ENCODE measurements around the gene CCDC187. TPM values are rescaled to one million over a fixed set of nuclear protein-coding genes. Genes with fewer than 3 reads are reported as not detected.

The CCDC187 gene
- total RNA-seq, 2 donors from 2014 or later: 1.2 TPM; not detected in 1

DNA sequence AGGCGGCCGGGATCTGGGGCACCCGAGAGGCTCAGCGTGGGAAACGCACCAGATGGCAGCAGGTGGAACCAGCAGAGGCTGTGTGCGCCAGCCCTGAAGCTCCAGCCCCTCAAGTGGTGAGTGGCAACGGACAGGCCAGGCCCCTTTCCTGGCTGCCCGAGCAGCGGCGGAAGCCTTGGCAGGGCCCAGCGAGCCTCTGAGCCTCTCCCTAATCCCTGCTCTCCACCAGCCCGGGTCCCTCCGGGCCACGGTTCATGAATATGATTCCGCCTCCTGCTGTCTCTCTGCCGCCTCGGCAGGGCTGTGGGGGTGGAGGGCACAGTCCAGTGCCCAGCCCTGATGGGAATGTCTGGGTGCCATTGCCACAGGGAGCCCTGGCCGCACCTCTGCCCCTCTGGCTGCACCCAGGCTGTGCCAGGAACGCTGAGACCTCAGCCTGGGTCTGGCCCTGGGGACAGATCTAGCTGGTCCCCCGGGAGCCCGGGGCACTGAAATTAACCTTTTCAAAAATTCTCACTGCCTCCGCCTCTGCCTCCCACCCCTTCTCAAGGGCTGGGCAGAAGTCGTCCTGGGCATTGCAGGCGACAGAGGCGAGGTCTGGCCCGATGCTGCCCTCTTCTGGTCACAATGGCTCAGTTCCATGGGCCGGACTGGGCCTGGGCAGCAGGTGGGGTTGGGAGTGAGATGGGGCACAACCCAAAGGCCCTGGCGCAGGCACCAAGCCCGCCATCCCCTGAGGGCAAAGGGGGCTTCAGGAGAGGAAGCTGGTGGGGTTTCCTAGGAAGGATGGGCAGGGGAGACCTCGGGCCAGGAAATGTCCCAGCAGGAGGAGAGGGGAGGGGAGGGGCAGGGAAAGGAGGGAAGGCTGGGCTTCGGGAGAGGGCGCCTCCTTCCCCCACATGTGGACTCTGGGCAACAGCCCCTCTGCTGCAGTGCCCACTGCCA is 20.3 kb downstream of the CCDC187 start:
- H3K36me3 ChIP-seq: no peaks in the 10 kb centered on the region
- H3K27ac ChIP-seq: no peak overlapping the region
- H3K27me3 ChIP-seq (replicated peaks; ENCODE audit: insufficient read depth): peaks cover 2% of the 10 kb centered on the region
- intact Hi-C loops (cut with DNase I): loop anchor here (5.0 kb wide), 1 partner anchor 146 kb away; no protein-coding TSS in a partner anchor
- no peaks in the 10 kb centered on the region for H3K9me3 ChIP-seq
- TF ChIP-seq POLR2AphosphoS5 (IDR thresholded peaks at IDR 0.05) (peak; percentile 14), POLR2A (IDR thresholded peaks at IDR 0.05) (no peak)
- TF ChIP-seq, protein P1, sequence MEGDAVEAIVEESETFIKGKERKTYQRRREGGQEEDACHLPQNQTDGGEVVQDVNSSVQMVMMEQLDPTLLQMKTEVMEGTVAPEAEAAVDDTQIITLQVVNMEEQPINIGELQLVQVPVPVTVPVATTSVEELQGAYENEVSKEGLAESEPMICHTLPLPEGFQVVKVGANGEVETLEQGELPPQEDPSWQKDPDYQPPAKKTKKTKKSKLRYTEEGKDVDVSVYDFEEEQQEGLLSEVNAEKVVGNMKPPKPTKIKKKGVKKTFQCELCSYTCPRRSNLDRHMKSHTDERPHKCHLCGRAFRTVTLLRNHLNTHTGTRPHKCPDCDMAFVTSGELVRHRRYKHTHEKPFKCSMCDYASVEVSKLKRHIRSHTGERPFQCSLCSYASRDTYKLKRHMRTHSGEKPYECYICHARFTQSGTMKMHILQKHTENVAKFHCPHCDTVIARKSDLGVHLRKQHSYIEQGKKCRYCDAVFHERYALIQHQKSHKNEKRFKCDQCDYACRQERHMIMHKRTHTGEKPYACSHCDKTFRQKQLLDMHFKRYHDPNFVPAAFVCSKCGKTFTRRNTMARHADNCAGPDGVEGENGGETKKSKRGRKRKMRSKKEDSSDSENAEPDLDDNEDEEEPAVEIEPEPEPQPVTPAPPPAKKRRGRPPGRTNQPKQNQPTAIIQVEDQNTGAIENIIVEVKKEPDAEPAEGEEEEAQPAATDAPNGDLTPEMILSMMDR (IDR thresholded peaks at IDR 0.05): peak; percentile 55 to 86 (median 70)
- H3K4me1 ChIP-seq (replicated peaks): no peaks in the 10 kb centered on the region
- no peak overlapping the region for H3K4me3 ChIP-seq
- 20% methylated on average over 28 of the region's 32 CpGs for WGBS
- peak; percentile 67 for DNase-seq (ENCODE audit: low spot score)

DNA sequence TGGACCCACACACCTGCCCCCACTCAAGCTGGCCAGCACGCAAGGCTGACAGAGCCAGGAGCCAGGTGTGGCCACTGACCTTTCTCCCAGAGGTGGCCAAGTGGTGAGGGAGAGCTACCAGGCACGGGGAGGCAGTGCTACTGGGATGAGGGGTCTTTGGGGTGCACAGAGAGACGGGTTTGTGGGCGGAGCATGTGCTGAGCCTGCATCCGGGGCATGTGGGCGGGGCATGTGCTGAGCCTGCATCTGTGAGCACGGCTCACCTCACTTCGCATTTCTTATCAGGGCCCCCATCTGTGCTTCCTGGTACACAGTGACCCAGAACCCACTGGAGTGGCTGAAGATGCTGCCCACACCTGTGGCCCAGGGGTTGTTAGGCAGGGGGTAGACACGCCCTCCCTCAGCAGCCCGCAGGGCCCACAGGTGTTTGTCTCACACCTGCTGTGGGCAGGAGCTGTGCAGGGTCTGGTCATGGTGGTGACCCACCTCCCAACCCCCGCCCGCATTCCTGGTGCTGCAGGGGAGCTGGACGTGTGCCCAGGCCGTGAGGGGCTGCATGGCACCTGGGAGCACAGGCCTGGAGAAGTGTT is 21.5 kb downstream of the CCDC187 start:
- Histone ChIP-seq H3K36me3 (no peaks in the 10 kb centered on the region), H3K27ac (no peak overlapping the region), H3K4me1 (replicated peaks) (no peaks in the 10 kb centered on the region), H3K9me3 (no peaks in the 10 kb centered on the region), H3K27me3 (replicated peaks; ENCODE audit: insufficient read depth) (peaks cover 2% of the 10 kb centered on the region), H3K4me3 (no peak overlapping the region)
- intact Hi-C loops (cut with DNase I): loop anchor here (5.0 kb wide), 1 partner anchor 145 kb away; no protein-coding TSS in a partner anchor
- 58% methylated on average over 14 of the region's 14 CpGs for WGBS
- no peak for DNase-seq (ENCODE audit: low spot score)
- TF ChIP-seq POLR2A (IDR thresholded peaks at IDR 0.05) (no peak), POLR2AphosphoS5 (IDR thresholded peaks at IDR 0.05) (no peak)
- TF ChIP-seq, protein P1 (IDR thresholded peaks at IDR 0.05): no peak

DNA sequence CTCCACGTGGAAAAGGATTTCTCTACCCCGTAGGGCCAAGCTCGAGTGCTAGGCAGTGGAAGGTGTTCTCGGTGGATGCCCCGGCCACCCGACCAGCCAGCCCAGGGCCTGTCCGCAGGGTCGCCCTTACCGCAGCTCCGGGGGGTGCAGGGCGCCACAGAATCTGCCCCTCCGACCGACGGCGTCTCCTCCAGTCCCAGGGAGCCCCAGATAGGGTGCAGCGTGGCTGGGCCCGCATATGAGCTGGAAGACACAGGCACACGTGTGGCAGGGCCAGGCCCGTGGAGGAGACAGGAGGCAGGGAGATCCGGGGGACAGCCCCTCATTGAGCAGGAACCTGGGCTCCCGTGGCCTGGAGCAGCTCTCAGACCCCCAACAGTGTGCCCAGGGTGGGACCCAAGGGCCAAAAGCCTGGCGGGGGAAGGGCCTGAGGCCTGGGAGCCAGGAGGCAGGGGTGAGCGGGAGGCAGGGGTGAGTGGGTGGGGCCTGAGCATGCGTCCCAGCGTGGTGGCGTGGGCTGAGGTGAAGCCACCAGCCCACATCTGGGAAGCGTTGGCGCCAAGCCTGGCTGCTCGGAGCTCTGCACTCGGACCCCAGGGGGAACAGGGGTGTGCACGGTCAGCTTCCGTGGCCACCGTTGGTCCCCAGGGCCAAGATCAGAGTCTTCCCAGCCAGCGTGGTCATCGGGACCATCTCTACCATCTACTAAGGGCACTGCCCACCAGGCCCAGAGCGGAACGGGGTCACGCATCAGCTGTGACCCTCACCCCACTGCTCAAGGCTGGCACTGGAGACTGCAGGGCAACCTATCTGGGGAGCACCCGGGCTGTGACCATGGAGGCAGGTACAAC is 22.2 kb downstream of the CCDC187 start:
- Histone ChIP-seq H3K4me1 (replicated peaks) (no peaks in the 10 kb centered on the region), H3K36me3 (no peaks in the 10 kb centered on the region), H3K27me3 (replicated peaks; ENCODE audit: insufficient read depth) (peaks cover 2% of the 10 kb centered on the region), H3K4me3 (no peak overlapping the region), H3K27ac (no peak overlapping the region), H3K9me3 (no peaks in the 10 kb centered on the region)
- intact Hi-C loops (cut with DNase I): loop anchor here (5.0 kb wide), 1 partner anchor 144 kb away; no protein-coding TSS in a partner anchor
- no peak for DNase-seq (ENCODE audit: low spot score)
- 88% methylated on average over 37 of the region's 39 CpGs for WGBS
- TF ChIP-seq POLR2AphosphoS5 (IDR thresholded peaks at IDR 0.05): no peak
- TF ChIP-seq, protein P1 (IDR thresholded peaks at IDR 0.05): no peak
- no peak for TF ChIP-seq POLR2A (IDR thresholded peaks at IDR 0.05)

DNA sequence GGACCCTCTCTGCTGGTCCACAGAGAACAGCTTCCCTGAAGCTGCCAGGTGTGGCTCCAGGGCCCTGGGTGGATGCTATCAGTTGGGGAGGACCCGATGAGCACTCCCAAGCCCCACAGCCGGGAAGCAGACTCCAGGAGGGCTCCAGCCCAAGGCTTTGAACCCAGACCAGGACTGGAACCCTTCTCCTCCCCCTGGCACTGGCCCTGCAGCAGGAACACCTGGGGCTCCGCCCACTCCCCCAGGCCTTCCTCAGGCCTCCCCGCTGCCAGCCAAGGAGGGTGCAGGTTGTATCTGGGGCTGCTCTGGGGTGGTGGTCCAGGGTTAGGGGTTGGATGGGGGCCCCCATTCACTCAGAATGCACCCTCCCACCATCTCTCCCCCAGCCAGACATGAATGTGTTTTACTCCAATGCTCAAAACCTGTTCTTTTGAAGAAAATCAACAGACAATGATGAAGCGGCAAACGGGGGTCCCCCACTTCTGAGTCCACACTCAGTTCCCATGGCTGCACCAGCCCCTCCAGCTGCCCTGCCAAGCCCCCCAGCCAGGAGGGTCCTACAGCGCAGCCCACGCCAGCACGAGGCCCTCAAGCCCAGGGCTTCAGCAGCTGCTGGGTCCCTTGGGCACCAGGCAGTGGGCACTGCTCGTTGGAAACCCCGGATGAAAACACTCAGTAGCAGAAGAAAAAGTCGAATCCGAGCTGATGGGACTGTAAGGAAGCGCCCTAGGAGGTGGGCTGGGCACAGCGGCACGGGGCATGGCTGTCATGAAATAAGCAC is 23.2 kb downstream of the CCDC187 start:
- Histone ChIP-seq H3K36me3 (no peaks in the 10 kb centered on the region), H3K4me3 (no peak overlapping the region), H3K27ac (no peak overlapping the region), H3K9me3 (no peaks in the 10 kb centered on the region), H3K27me3 (replicated peaks; ENCODE audit: insufficient read depth) (peaks cover 2% of the 10 kb centered on the region), H3K4me1 (replicated peaks) (no peaks in the 10 kb centered on the region)
- DNase-seq (ENCODE audit: low spot score): no peak
- TF ChIP-seq, protein P1 (IDR thresholded peaks at IDR 0.05): no peak
- TF ChIP-seq POLR2AphosphoS5 (IDR thresholded peaks at IDR 0.05): no peak
- TF ChIP-seq POLR2A (IDR thresholded peaks at IDR 0.05): no peak
- 84% methylated on average over 16 of the region's 16 CpGs for WGBS
- intact Hi-C loops (cut with DNase I): loop anchor here (5.0 kb wide), 1 partner anchor 143 kb away; no protein-coding TSS in a partner anchor
